NCI-H2171 treated with DMSO at 0.1 percent for 48 hours (cell line): ENCODE data around the gene SSU72.
A peak's percentile ranks its signal among the peaks of the same experiment; 100 is the strongest.
"Not testable (repeated sequence)": the region's sequence is repeated elsewhere in the genome, so short reads cannot be mapped to it uniquely, and the experiment has no call there.

Experiments
- DNase-seq: peaks from one replicate; lab custom pipeline; 2025; lab: John Stamatoyannopoulos, UW

The SSU72 gene

GRCh38 chr1:1595341-1595740 is 20.7 kb upstream of the SSU72 start:
- DNase-seq: not testable (repeated sequence)

GRCh38 chr1:1594602-1595260 is 20.1 kb upstream of the SSU72 start:
- DNase-seq: peak; percentile 26

- no peak for DNase-seq
Measured at GRCh38 chr1:1593834-1594601, 19.4 kb upstream of the SSU72 start.

GRCh38 chr1:1591452-1591851 is 16.8 kb upstream of the SSU72 start:
- DNase-seq: no peak

GRCh38 chr1:1583347-1584010 is 8.8 kb upstream of the SSU72 start:
- DNase-seq: no peak

- no peak for DNase-seq
Measured at GRCh38 chr1:1582585-1583346, 8.1 kb upstream of the SSU72 start.

- DNase-seq: no peak
Measured at GRCh38 chr1:1578371-1578940, 3.8 kb upstream of the SSU72 start.

GRCh38 chr1:1577367-1578011 is 2.8 kb upstream of the SSU72 start:
- peak; percentile 23 for DNase-seq

- DNase-seq: peak; percentile 72
Measured at GRCh38 chr1:1573843-1574720, 581 bp downstream of the SSU72 start.

- no peak for DNase-seq
Measured at GRCh38 chr1:1569341-1569740, 5.3 kb downstream of the SSU72 start.

- DNase-seq: peak; percentile 2
Measured at GRCh38 chr1:1567891-1568291, 6.8 kb downstream of the SSU72 start.

- no peak for DNase-seq
Measured at GRCh38 chr1:1567152-1567875, 7.3 kb downstream of the SSU72 start.

GRCh38 chr1:1565340-1565739 is 9.3 kb downstream of the SSU72 start:
- DNase-seq: no peak

GRCh38 chr1:1564268-1564667 is 10.4 kb downstream of the SSU72 start:
- no peak for DNase-seq

- no peak for DNase-seq
Measured at GRCh38 chr1:1563688-1564087, 11.0 kb downstream of the SSU72 start.

GRCh38 chr1:1562556-1563195 is 12.0 kb downstream of the SSU72 start:
- DNase-seq: peak; percentile 99

GRCh38 chr1:1561801-1562470 is 12.7 kb downstream of the SSU72 start:
- DNase-seq: no peak

- no peak for DNase-seq
Measured at GRCh38 chr1:1560178-1560577, 14.5 kb downstream of the SSU72 start.

GRCh38 chr1:1559066-1559465 is 15.6 kb downstream of the SSU72 start:
- DNase-seq: no peak
